Amniotic epithelial cell (primary cell): ENCODE data around the gene HPN.
"Not testable (repeated sequence)": the region's sequence is repeated elsewhere in the genome, so short reads cannot be mapped to it uniquely, and the experiment has no call there.

Experiments used
- DNase-seq: peaks from one replicate; pipeline ENCODE4 v3.0.0-alpha.2; 2010; ENCODE audit warnings: low read depth

HPN gene

GRCh38 chr19:35041548-35042055 lies at the start of gene HPN:
Gene HPN (plus strand): TSS chr19:35041721. CDS start chr19:35042507, 786 bp downstream.
- no peak for DNase-seq

GRCh38 chr19:34992582-34992981 lies 48.9 kb upstream of the HPN start:
- DNase-seq, result not testable (repeated sequence)

GRCh38 chr19:34994286-34994642 lies 47.3 kb upstream of the HPN start:
- DNase-seq, result no peak

GRCh38 chr19:34994643-34995541 lies 46.6 kb upstream of the HPN start:
- no peak for DNase-seq

- no peak for DNase-seq
Observed at GRCh38 chr19:34995551-34995950, 46.0 kb upstream of the HPN start.

GRCh38 chr19:34997071-34997617 lies 44.4 kb upstream of the HPN start:
- no peak for DNase-seq

GRCh38 chr19:34998224-34998623 lies 43.3 kb upstream of the HPN start:
- DNase-seq, result not testable (repeated sequence)

GRCh38 chr19:34998777-34999497 lies 42.6 kb upstream of the HPN start:
- no peak for DNase-seq

GRCh38 chr19:34999498-35000337 lies 41.8 kb upstream of the HPN start, which contains the start of gene GRAMD1A:
Gene GRAMD1A (plus strand): TSS chr19:35000323. CDS start chr19:35000479, 156 bp downstream.
- peak; percentile 91 for DNase-seq

- no peak for DNase-seq
Observed at GRCh38 chr19:35000338-35000646, 41.2 kb upstream of the HPN start.

- DNase-seq, result peak; percentile 37
Observed at GRCh38 chr19:35000647-35001501, 40.6 kb upstream of the HPN start.

GRCh38 chr19:35002037-35002535 lies 39.4 kb upstream of the HPN start:
- DNase-seq, result no peak

GRCh38 chr19:35004517-35005255 lies 36.8 kb upstream of the HPN start:
- DNase-seq, result no peak

GRCh38 chr19:35005256-35005977 lies 36.1 kb upstream of the HPN start:
- DNase-seq, result no peak

- not testable (repeated sequence) for DNase-seq
Observed at GRCh38 chr19:35006007-35006341, 35.5 kb upstream of the HPN start.

GRCh38 chr19:35006342-35006998 lies 35.1 kb upstream of the HPN start:
- peak; percentile 88 for DNase-seq

- DNase-seq, result no peak
Observed at GRCh38 chr19:35006999-35007365, 34.5 kb upstream of the HPN start.

- DNase-seq, result not testable (repeated sequence)
Observed at GRCh38 chr19:35007427-35007826, 34.1 kb upstream of the HPN start.

GRCh38 chr19:35008891-35009341 lies 32.6 kb upstream of the HPN start:
- DNase-seq, result peak; percentile 39
